NCI-H2081 treated with DMSO at 0.1 percent for 48 hours (cell line): ENCODE data around the gene RNF182.
"Not testable (repeated sequence)": the region's sequence is repeated elsewhere in the genome, so short reads cannot be mapped to it uniquely, and the experiment has no call there.

Experiments
- DNase-seq: peaks from one replicate; lab custom pipeline; 2025; lab: John Stamatoyannopoulos, UW

RNF182 gene

GRCh38 chr6:13917141-13917540 is 7.6 kb upstream of the RNF182 start:
- no peak for DNase-seq

GRCh38 chr6:13918686-13919250 is 6.0 kb upstream of the RNF182 start:
- DNase-seq, result no peak

GRCh38 chr6:13919861-13920260 is 4.9 kb upstream of the RNF182 start:
- no peak for DNase-seq

- DNase-seq, result no peak
Observed at GRCh38 chr6:13920552-13920951, 4.2 kb upstream of the RNF182 start.

GRCh38 chr6:13922750-13923149 is 2.0 kb upstream of the RNF182 start:
- no peak for DNase-seq

- DNase-seq, result no peak
Observed at GRCh38 chr6:13923527-13924145, 1.1 kb upstream of the RNF182 start.

- DNase-seq, result peak; percentile 61
Observed at GRCh38 chr6:13924146-13924948, 405 bp upstream of the RNF182 start.

- DNase-seq, result no peak
Observed at GRCh38 chr6:13926378-13926777, 1.6 kb downstream of the RNF182 start.

- peak; percentile 16 for DNase-seq
Observed at GRCh38 chr6:13927203-13927602, 2.5 kb downstream of the RNF182 start.

GRCh38 chr6:13929196-13929595 is 4.4 kb downstream of the RNF182 start:
- DNase-seq, result no peak

GRCh38 chr6:13931797-13932402 is 7.1 kb downstream of the RNF182 start:
- no peak for DNase-seq

GRCh38 chr6:13932785-13933184 is 8.0 kb downstream of the RNF182 start:
- DNase-seq, result no peak

- DNase-seq, result no peak
Observed at GRCh38 chr6:13934721-13935120, 10.0 kb downstream of the RNF182 start.

- DNase-seq, result no peak
Observed at GRCh38 chr6:13935190-13935880, 10.6 kb downstream of the RNF182 start.

- DNase-seq, result not testable (repeated sequence)
Observed at GRCh38 chr6:13935881-13936261, 11.1 kb downstream of the RNF182 start.

- DNase-seq, result no peak
Observed at GRCh38 chr6:13941902-13942301, 17.1 kb downstream of the RNF182 start.

- no peak for DNase-seq
Observed at GRCh38 chr6:13943943-13944342, 19.2 kb downstream of the RNF182 start.

- DNase-seq, result no peak
Observed at GRCh38 chr6:13946506-13946905, 21.8 kb downstream of the RNF182 start.

GRCh38 chr6:13947611-13948178 is 22.9 kb downstream of the RNF182 start:
- DNase-seq, result no peak

- DNase-seq, result no peak
Observed at GRCh38 chr6:13952101-13952500, 27.3 kb downstream of the RNF182 start.

GRCh38 chr6:13953061-13953705 is 28.4 kb downstream of the RNF182 start:
- no peak for DNase-seq
